Loucy (cell line): ENCODE measurements around the gene TCTN3.
"Not testable (repeated sequence)": the region's sequence is repeated elsewhere in the genome, so short reads cannot be mapped to it uniquely, and the experiment has no call there.

Experiments used
- H2AFZ ChIP-seq: fragments of 200-600 bp; sonication (generic); 2 replicates; pipeline ENCODE4 v1.6.0; 2016; ENCODE audit warnings: antibody characterized with exemption, mild to moderate bottlenecking, low read length, moderate library complexity
- H3F3A ChIP-seq: fragments of 200-600 bp; 2 replicates; pipeline ENCODE4 v1.6.0; 2016; ENCODE audit warnings: antibody characterized with exemption, low read depth, mild to moderate bottlenecking
- H3K27me3 ChIP-seq: fragments of 200-600 bp; sonication (generic); 2 replicates; pipeline ENCODE4 v1.6.1; 2014; ENCODE audit warnings: low read length, mild to moderate bottlenecking; ENCODE audit not compliant: insufficient read depth, poor library complexity, severe bottlenecking
- H3K36me3 ChIP-seq: fragments of 200-600 bp; sonication (generic); 2 replicates; pipeline ENCODE4 v1.6.1; 2016; ENCODE audit warnings: low read length; ENCODE audit not compliant: insufficient read depth
- H3K4me1 ChIP-seq: fragments of 200-600 bp; sonication (generic); 2 replicates; pipeline ENCODE4 v1.5.1; 2014; ENCODE audit warnings: low read length, mild to moderate bottlenecking; ENCODE audit not compliant: insufficient read depth, poor library complexity, severe bottlenecking
- H3K4me2 ChIP-seq: fragments of 200-600 bp; sonication (generic); 2 replicates; pipeline ENCODE4 v1.6.0; 2014; ENCODE audit warnings: antibody characterized with exemption, low read length, low read depth, mild to moderate bottlenecking; ENCODE audit not compliant: poor library complexity, severe bottlenecking
- H3K4me3 ChIP-seq: fragments of 200-600 bp; sonication (generic); 2 replicates; pipeline ENCODE4 v1.5.1; 2014; ENCODE audit warnings: low read length, mild to moderate bottlenecking, mixed read lengths; ENCODE audit not compliant: poor library complexity, severe bottlenecking
- H3K79me2 ChIP-seq: fragments of 200-600 bp; sonication (generic); 2 replicates; pipeline ENCODE4 v1.6.1; 2014; ENCODE audit warnings: low read length; ENCODE audit not compliant: insufficient read depth
- H3K9ac ChIP-seq: fragments of 200-600 bp; sonication (generic); 2 replicates; pipeline ENCODE4 v1.6.0; 2014; ENCODE audit warnings: mild to moderate bottlenecking, low read depth, low read length, moderate library complexity; ENCODE audit not compliant: poor library complexity, severe bottlenecking
- H3K9me2 ChIP-seq: fragments of 200-600 bp; sonication (generic); replicated peaks from 2 replicates; pipeline ENCODE4 v1.6.1; 2016; ENCODE audit warnings: low read depth, low read length, mixed read lengths
- H3K9me3 ChIP-seq: fragments of 200-600 bp; sonication (generic); 2 replicates; pipeline ENCODE4 v1.6.1; 2014; ENCODE audit warnings: mild to moderate bottlenecking, antibody characterized with exemption, low read length, low read depth; ENCODE audit not compliant: insufficient read depth
- H4K20me1 ChIP-seq: fragments of 200-600 bp; sonication (generic); 2 replicates; pipeline ENCODE4 v1.6.0; 2014; ENCODE audit warnings: antibody characterized with exemption, low read length, mild to moderate bottlenecking; ENCODE audit not compliant: insufficient read depth, poor library complexity, severe bottlenecking
- EZH2phosphoT487 ChIP-seq: fragments of 200-600 bp; IDR thresholded peaks from 2 replicates; pipeline ENCODE4 v1.6.1; 2018; ENCODE audit warnings: antibody characterized with exemption, mild to moderate bottlenecking, moderate library complexity, borderline replicate concordance
- TF ChIP-seq, protein P1 (sequence below): fragments of 200-600 bp; sonication (generic); conservative IDR thresholded peaks from 2 replicates; pipeline ENCODE4 v1.5.1; 2014; ENCODE audit warnings: mild to moderate bottlenecking, antibody characterized with exemption, low read length

Gene TCTN3

GRCh38 chr10:95729323-95730055 is 35.8 kb upstream of the TCTN3 start:
- TF ChIP-seq EZH2phosphoT487, result no peak
- TF ChIP-seq, protein P1, sequence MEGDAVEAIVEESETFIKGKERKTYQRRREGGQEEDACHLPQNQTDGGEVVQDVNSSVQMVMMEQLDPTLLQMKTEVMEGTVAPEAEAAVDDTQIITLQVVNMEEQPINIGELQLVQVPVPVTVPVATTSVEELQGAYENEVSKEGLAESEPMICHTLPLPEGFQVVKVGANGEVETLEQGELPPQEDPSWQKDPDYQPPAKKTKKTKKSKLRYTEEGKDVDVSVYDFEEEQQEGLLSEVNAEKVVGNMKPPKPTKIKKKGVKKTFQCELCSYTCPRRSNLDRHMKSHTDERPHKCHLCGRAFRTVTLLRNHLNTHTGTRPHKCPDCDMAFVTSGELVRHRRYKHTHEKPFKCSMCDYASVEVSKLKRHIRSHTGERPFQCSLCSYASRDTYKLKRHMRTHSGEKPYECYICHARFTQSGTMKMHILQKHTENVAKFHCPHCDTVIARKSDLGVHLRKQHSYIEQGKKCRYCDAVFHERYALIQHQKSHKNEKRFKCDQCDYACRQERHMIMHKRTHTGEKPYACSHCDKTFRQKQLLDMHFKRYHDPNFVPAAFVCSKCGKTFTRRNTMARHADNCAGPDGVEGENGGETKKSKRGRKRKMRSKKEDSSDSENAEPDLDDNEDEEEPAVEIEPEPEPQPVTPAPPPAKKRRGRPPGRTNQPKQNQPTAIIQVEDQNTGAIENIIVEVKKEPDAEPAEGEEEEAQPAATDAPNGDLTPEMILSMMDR, result no peak
- Histone ChIP-seq H3K9me2 (no peaks in the 10 kb centered on the region), H3K9ac (no peak overlapping the region), H3F3A (no peaks in the 10 kb centered on the region), H3K27me3 (no peaks in the 10 kb centered on the region), H2AFZ (peak overlapping the region; percentile 23; the same call in 1 of the 2 replicates), H4K20me1 (no peaks in the 10 kb centered on the region), H3K4me1 (no peaks in the 10 kb centered on the region), H3K36me3 (no peaks in the 10 kb centered on the region), H3K79me2 (no peaks in the 10 kb centered on the region), H3K4me2 (no peak overlapping the region), H3K9me3 (peaks cover 5% of the 10 kb centered on the region; the same call in 1 of the 2 replicates), H3K4me3 (no peak overlapping the region)

DNA sequence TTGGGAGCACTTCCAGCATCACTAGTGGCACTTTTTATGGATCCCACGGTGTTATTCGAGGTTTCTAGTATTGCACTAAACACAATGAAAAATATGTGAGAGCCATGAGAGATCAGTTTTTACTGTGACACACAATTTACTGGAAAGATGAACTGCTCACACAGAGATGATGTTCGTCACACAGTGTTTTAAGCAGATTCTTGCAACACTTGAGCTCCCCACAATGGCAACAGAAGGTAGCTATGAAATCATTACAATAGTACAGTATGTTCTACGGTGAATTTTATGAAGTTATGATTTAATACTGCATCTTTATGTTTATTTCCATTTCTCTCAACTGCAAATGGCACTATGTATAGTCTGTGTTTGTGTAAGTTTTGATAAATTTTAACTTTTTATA is 34.8 kb upstream of the TCTN3 start:
- no peaks in the 10 kb centered on the region for H3K79me2 ChIP-seq

GRCh38 chr10:95722496-95722895 is 28.8 kb upstream of the TCTN3 start:
- not testable (repeated sequence) for H4K20me1 ChIP-seq, H3K4me3 ChIP-seq, H3K4me1 ChIP-seq, H3K9me2 ChIP-seq, H3K9me3 ChIP-seq, H3K36me3 ChIP-seq, H3K79me2 ChIP-seq, H3F3A ChIP-seq, H3K9ac ChIP-seq, H3K27me3 ChIP-seq, H2AFZ ChIP-seq, H3K4me2 ChIP-seq

More for the DNA sequence above, 34.8 kb upstream of the TCTN3 start:
- Histone ChIP-seq H3K27me3 (no peaks in the 10 kb centered on the region), H3F3A (no peaks in the 10 kb centered on the region), H3K4me1 (no peaks in the 10 kb centered on the region), H3K9ac (no peak overlapping the region), H3K9me3 (peaks cover 5% of the 10 kb centered on the region; the same call in 1 of the 2 replicates), H3K9me2 (no peaks in the 10 kb centered on the region), H4K20me1 (no peaks in the 10 kb centered on the region), H3K4me2 (no peak overlapping the region), H3K4me3 (no peak overlapping the region), H2AFZ (no peak overlapping the region), H3K36me3 (no peaks in the 10 kb centered on the region)
- TF ChIP-seq, protein P1, result 0 out of 2 replicates have a peak, but pooled peaks have one; percentile 18
- no peak for TF ChIP-seq EZH2phosphoT487

GRCh38 chr10:95720745-95721144 is 27.0 kb upstream of the TCTN3 start:
- H3K27me3 ChIP-seq, H3K9ac ChIP-seq, H2AFZ ChIP-seq, H3K9me3 ChIP-seq, H3K4me1 ChIP-seq, H4K20me1 ChIP-seq, H3K79me2 ChIP-seq, H3K36me3 ChIP-seq, H3K4me2 ChIP-seq, H3F3A ChIP-seq, H3K9me2 ChIP-seq, H3K4me3 ChIP-seq: not testable (repeated sequence)
